Endothelial cell of umbilical vein (primary cell): ENCODE data around the gene TMEM138. TPM values are rescaled to one million over a fixed set of nuclear protein-coding genes. Genes with fewer than 3 reads are reported as not detected.

Experiments used
- BruUV-seq: library from RNA; stranded (reverse); fragments of 400-500 nt; replicated peaks from 2 replicates; lab custom pipeline; 2021; lab: Mats Ljungman, UMichigan
- CTCF ChIA-PET: fragments of 300-600, 350-600 bp; sonication (Branson Sonifier 250); formaldehyde crosslinking; loops from one replicate; lab custom pipeline; 2021; ENCODE audit warnings: antibody characterized with exemption, inconsistent platforms; lab: Charles Lee
- POLR2A ChIA-PET: fragments of 300-600, 350-600 bp; sonication (Branson Sonifier 250); formaldehyde crosslinking; loops from one replicate; lab custom pipeline; 2021; ENCODE audit warnings: antibody characterized with exemption, inconsistent platforms; lab: Charles Lee
- DNase-seq: peaks from one replicate; pipeline ENCODE4 v3.0.0-alpha.2; 2011; ENCODE audit warnings: low read depth, low spot score
- FAIRE-seq: peaks from 2 replicates; lab custom pipeline; 2011; peaks lifted over from hg19 to GRCh38; lab: Jason Lieb, UNC
- H2AFZ ChIP-seq: 2 replicates; pipeline ENCODE4 v1.6.0; 2012; ENCODE audit warnings: low read depth, low read length, control low read depth, inconsistent platforms
- H3K27ac ChIP-seq: 2 replicates; pipeline ENCODE4 v1.5.1; 2011; ENCODE audit warnings: low read depth, mild to moderate bottlenecking, control low read depth, low read length, moderate library complexity; ENCODE audit not compliant: insufficient read depth
- H3K27me3 ChIP-seq, 2 experiments: 2 replicates each; pipeline versions ENCODE4 v1.6.0 to v1.6.1; 2011; ENCODE audit warnings: low read length in 2 of 2, mixed read lengths in 1 of 2; ENCODE audit not compliant: control insufficient read depth in 2 of 2, insufficient read depth in 2 of 2
- H3K36me3 ChIP-seq, 2 experiments: 2 replicates in 1 of 2; 3 replicates in 1 of 2; pipeline ENCODE4 v1.5.1; 2011; ENCODE audit warnings: low read length in 2 of 2, mild to moderate bottlenecking in 1 of 2, moderate library complexity in 1 of 2; ENCODE audit not compliant: control insufficient read depth in 2 of 2, insufficient read depth in 2 of 2; ENCODE audit errors: extremely low read depth in 1 of 2
- H3K4me1 ChIP-seq: 3 replicates; pipeline ENCODE4 v1.5.1; 2011; ENCODE audit warnings: mild to moderate bottlenecking, low read length; ENCODE audit not compliant: control insufficient read depth, insufficient read depth; ENCODE audit errors: extremely low read depth
- H3K4me2 ChIP-seq: 2 replicates; pipeline ENCODE4 v1.6.1; 2011; ENCODE audit warnings: low read length, control low read depth, mixed read lengths; ENCODE audit not compliant: insufficient read depth
- H3K4me3 ChIP-seq, 3 experiments: fragments of 200-600 bp in 1 of 3; sonication (generic), shearing (Covaris generic) in 1 of 3; replicated peaks in 1 of 3; 2 replicates each; pipeline ENCODE4 v1.5.1; 2011 to 2016; ENCODE audit warnings: control low read depth in 3 of 3, low read length in 3 of 3, mild to moderate bottlenecking in 2 of 3, inconsistent platforms in 1 of 3, low read depth in 1 of 3, moderate library complexity in 1 of 3; ENCODE audit not compliant: insufficient read depth in 1 of 3
- H3K79me2 ChIP-seq: 2 replicates; pipeline ENCODE4 v1.6.0; 2012; ENCODE audit warnings: low read length, inconsistent platforms; ENCODE audit not compliant: control insufficient read depth, insufficient read depth
- H3K9ac ChIP-seq: replicated peaks from 2 replicates; pipeline ENCODE3; 2011; ENCODE audit warnings: low read length, control low read depth; ENCODE audit not compliant: insufficient read depth; ENCODE audit errors: extremely low read depth
- H3K9me1 ChIP-seq: replicated peaks from 3 replicates; pipeline ENCODE4 v1.6.0; 2011; ENCODE audit warnings: mild to moderate bottlenecking, low read length; ENCODE audit not compliant: control insufficient read depth, insufficient read depth; ENCODE audit errors: extremely low read depth
- H3K9me3 ChIP-seq: replicated peaks from 2 replicates; pipeline ENCODE4 v1.5.1; 2012; ENCODE audit warnings: low read length, inconsistent platforms; ENCODE audit not compliant: control insufficient read depth, insufficient read depth
- H4K20me1 ChIP-seq: replicated peaks from 2 replicates; pipeline ENCODE3; 2011; ENCODE audit warnings: mild to moderate bottlenecking, low read length; ENCODE audit not compliant: control insufficient read depth, insufficient read depth; ENCODE audit errors: extremely low read depth
- EZH2 ChIP-seq: IDR thresholded peaks from 2 replicates; pipeline ENCODE4 v1.6.1; 2012; ENCODE audit warnings: borderline replicate concordance, low read depth, mild to moderate bottlenecking, moderate library complexity, low read length, inconsistent platforms; ENCODE audit not compliant: severe bottlenecking
- FOS ChIP-seq: IDR thresholded peaks from 2 replicates; pipeline ENCODE4 v1.6.1; 2011; ENCODE audit warnings: mild to moderate bottlenecking, low read length, moderate library complexity, borderline replicate concordance; ENCODE audit not compliant: insufficient read depth
- GATA2 ChIP-seq: IDR thresholded peaks from 2 replicates; pipeline ENCODE4 v1.7.0; 2011; ENCODE audit warnings: low read depth, mild to moderate bottlenecking, moderate library complexity, mixed read lengths, low read length; ENCODE audit not compliant: insufficient read length, insufficient read depth
- JUN ChIP-seq: IDR thresholded peaks from 2 replicates; pipeline ENCODE4 v1.6.1; 2011; ENCODE audit warnings: borderline replicate concordance, low read depth; ENCODE audit not compliant: insufficient read length, insufficient read depth
- MAX ChIP-seq: IDR thresholded peaks from 2 replicates; pipeline ENCODE4 v1.6.1; 2011; ENCODE audit not compliant: insufficient read depth, insufficient read length
- MYC ChIP-seq: IDR thresholded peaks from one replicate; pipeline ENCODE4 v1.6.1; 2011; ENCODE audit warnings: mild to moderate bottlenecking, low read depth, low read length
- POLR2A ChIP-seq: IDR thresholded peaks from 2 replicates; pipeline ENCODE4 v1.6.1; 2012; ENCODE audit warnings: low read depth, mild to moderate bottlenecking, control low read depth, low read length
- POLR2AphosphoS5 ChIP-seq: IDR thresholded peaks from 2 replicates; pipeline ENCODE4 v1.6.1; 2012; ENCODE audit warnings: low read depth, mild to moderate bottlenecking, control low read depth, low read length, moderate library complexity; ENCODE audit not compliant: insufficient read depth
- dilution Hi-C: fragments of 300-500 bp; cut with MboI; formaldehyde crosslinking; loops from one replicate; pipeline ENCODE4 v1.15.0; 2019; ENCODE audit warnings: low sequenced_read_pairs; ENCODE audit not compliant: extremely low pct_ligation_motif_present
- intact Hi-C: fragments of 100-400 bp; cut with micrococcal nuclease; formaldehyde crosslinking; loops from one replicate; pipeline ENCODE4 v1.10.0; 2022
- polyA plus RNA-seq, 4 experiments: library from polyadenylated mRNA; depleted of rRNA in 3 of 4; stranded (reverse) in 3 of 4; unstranded in 1 of 4; fragments of >200 nt; gene quantifications; 2 replicates each; pipeline versions ENCODE4 v1.2.1 to v1.2.3, GENCODE V29; 2011 to 2012; ENCODE audit warnings: missing spikeins in 1 of 4
- total RNA-seq: library from RNA; stranded (reverse); gene quantifications from 2 replicates; pipeline ENCODE4 v1.2.3, GENCODE V29; 2021
- TF ChIP-seq, protein P1 (sequence below), 2 donors: IDR thresholded peaks; 1 replicate in 1 of 2; 2 replicates in 1 of 2; pipeline ENCODE4 v1.5.1; 2011; ENCODE audit warnings: low read length in 2 of 2, mild to moderate bottlenecking in 2 of 2, moderate library complexity in 2 of 2, control low read depth in 1 of 2, inconsistent platforms in 1 of 2, low read depth in 1 of 2; ENCODE audit not compliant: insufficient read depth in 1 of 2; ENCODE audit errors: extremely low read depth in 1 of 2

The TMEM138 gene
- total and polyA plus RNA-seq, 2 donors (not counting 3 experiments of a cell fraction or from before 2014, with no cell fraction given), result 37.9 to 60.0 TPM

GRCh38 chr11:61329871-61330270, 32.3 kb upstream of the TMEM138 start:
- Histone ChIP-seq H2AFZ (no peak overlapping the region), H3K36me3 (peaks cover 8 to 11% of the 10 kb centered on the region in 2 experiments), H3K4me2 (no peak overlapping the region), H3K9me1 (no peaks in the 10 kb centered on the region), H3K79me2 (peaks cover 66% of the 10 kb centered on the region), H3K9me3 (no peaks in the 10 kb centered on the region), H3K4me3 (no peak overlapping the region), H3K27ac (no peak overlapping the region), H3K9ac (no peak overlapping the region), H3K4me1 (peaks cover 10% of the 10 kb centered on the region), H4K20me1 (no peaks in the 10 kb centered on the region), H3K27me3 (no peaks in the 10 kb centered on the region)
- dilution Hi-C loops, result no loop called here
- peak; percentile 42 for FAIRE-seq
- ChIA-PET POLR2A (interaction anchor here (0.6 kb wide), 1 partner anchor 17 kb away, joined by 3 read pairs; no protein-coding TSS in a partner anchor), CTCF (interaction anchor here (0.6 to 2.2 kb wide), 2 partner anchors 56 to 83 kb away, joined by 3 to 21 read pairs; no protein-coding TSS in a partner anchor)
- DNase-seq, result no peak
- TF ChIP-seq POLR2A (no peak), JUN (no peak)
- intact Hi-C loops, result loop anchor here (10.0 kb wide), 1 partner anchor 75 kb away; no protein-coding TSS in a partner anchor
- BruUV-seq, result no TSS peak

- H3K4me2 ChIP-seq, result peak overlapping the region; percentile 93
- no peaks in the 10 kb centered on the region for H4K20me1 ChIP-seq
- TF ChIP-seq MYC, result no peak
- TF ChIP-seq MAX, result no peak
- TF ChIP-seq POLR2A, result no peak
- TF ChIP-seq POLR2AphosphoS5, result no peak
- no peak for TF ChIP-seq GATA2
- TF ChIP-seq FOS, result no peak
- no peak for TF ChIP-seq JUN
- no peak for TF ChIP-seq EZH2
- TF ChIP-seq, protein P1, sequence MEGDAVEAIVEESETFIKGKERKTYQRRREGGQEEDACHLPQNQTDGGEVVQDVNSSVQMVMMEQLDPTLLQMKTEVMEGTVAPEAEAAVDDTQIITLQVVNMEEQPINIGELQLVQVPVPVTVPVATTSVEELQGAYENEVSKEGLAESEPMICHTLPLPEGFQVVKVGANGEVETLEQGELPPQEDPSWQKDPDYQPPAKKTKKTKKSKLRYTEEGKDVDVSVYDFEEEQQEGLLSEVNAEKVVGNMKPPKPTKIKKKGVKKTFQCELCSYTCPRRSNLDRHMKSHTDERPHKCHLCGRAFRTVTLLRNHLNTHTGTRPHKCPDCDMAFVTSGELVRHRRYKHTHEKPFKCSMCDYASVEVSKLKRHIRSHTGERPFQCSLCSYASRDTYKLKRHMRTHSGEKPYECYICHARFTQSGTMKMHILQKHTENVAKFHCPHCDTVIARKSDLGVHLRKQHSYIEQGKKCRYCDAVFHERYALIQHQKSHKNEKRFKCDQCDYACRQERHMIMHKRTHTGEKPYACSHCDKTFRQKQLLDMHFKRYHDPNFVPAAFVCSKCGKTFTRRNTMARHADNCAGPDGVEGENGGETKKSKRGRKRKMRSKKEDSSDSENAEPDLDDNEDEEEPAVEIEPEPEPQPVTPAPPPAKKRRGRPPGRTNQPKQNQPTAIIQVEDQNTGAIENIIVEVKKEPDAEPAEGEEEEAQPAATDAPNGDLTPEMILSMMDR (IDR thresholded peaks at IDR 0.05; ENCODE audit: extremely low read depth in 1 of 2, insufficient read depth in 1 of 2, low read depth in 1 of 2, low read length in 2 of 2), result no peak
- intact Hi-C loops (loop anchor here (2.0 to 10.0 kb wide), 2 partner anchors 37 to 77 kb away; partner anchors contain the start of gene VWCE), dilution Hi-C loops (no loop called here)
- H2AFZ ChIP-seq, result no peak overlapping the region
- no peak for FAIRE-seq
- peak overlapping the region in 2 of 3 experiments; percentile 76 to 85 for H3K4me3 ChIP-seq
- H3K9ac ChIP-seq, result peak overlapping the region; percentile 90
- H3K79me2 ChIP-seq, result peaks cover 56% of the 10 kb centered on the region
- no peak overlapping the region for H3K27ac ChIP-seq
- H3K36me3 ChIP-seq, result peaks cover 2 to 5% of the 10 kb centered on the region in 2 experiments
- H3K9me3 ChIP-seq, result no peaks in the 10 kb centered on the region
- H3K27me3 ChIP-seq, result no peaks in the 10 kb centered on the region
- no TSS peak for BruUV-seq
- no peaks in the 10 kb centered on the region for H3K9me1 ChIP-seq
- CTCF ChIA-PET, result interaction anchor here (1.3 to 2.2 kb wide), 3 partner anchors 31 to 61 kb away, joined by 3 to 21 read pairs (median 6); partner anchors contain the start of genes CYB561A3, TMEM138 and TMEM216
- POLR2A ChIA-PET, result no interaction called here
- no peak for DNase-seq
- peaks cover 10% of the 10 kb centered on the region for H3K4me1 ChIP-seq
Observed at GRCh38 chr11:61331651-61332050, 30.5 kb upstream of the TMEM138 start.
